Measurements from ENCODE around the gene VWC2L. TPM values are rescaled to one million over a fixed set of nuclear protein-coding genes. Genes with fewer than 3 reads are reported as not detected.

The VWC2L gene
- total RNA-seq, 1 donor from 2014 or later: not detected

- no peak overlapping the region for H3K4me3 ChIP-seq (ENCODE audit: low read depth, low read length)
- DNase-seq (ENCODE audit: low read depth): no peak
- no peak for TF ChIP-seq CTCF (conservative IDR thresholded peaks at IDR 0.05; ENCODE audit: low read depth, low read length)
Measured at GRCh38 chr2:214451516-214452275, 40.8 kb downstream of the VWC2L start.

GRCh38 chr2:214465363-214466146, 54.7 kb downstream of the VWC2L start:
- no peak for TF ChIP-seq CTCF (conservative IDR thresholded peaks at IDR 0.05; ENCODE audit: low read depth, low read length)

GRCh38 chr2:214469728-214470127, 58.9 kb downstream of the VWC2L start:
- no peak for DNase-seq (ENCODE audit: low read depth)
- no peak overlapping the region for H3K4me3 ChIP-seq (ENCODE audit: low read depth, low read length)
- TF ChIP-seq CTCF (conservative IDR thresholded peaks at IDR 0.05; ENCODE audit: low read depth, low read length): no peak

More at GRCh38 chr2:214465363-214466146, 54.7 kb downstream of the VWC2L start:
- peak; percentile 64 for DNase-seq (ENCODE audit: low read depth)
- no peak overlapping the region for H3K4me3 ChIP-seq (ENCODE audit: low read depth, low read length)

GRCh38 chr2:214471382-214471781, 60.5 kb downstream of the VWC2L start:
- no peak for DNase-seq (ENCODE audit: low read depth)
- H3K4me3 ChIP-seq (ENCODE audit: low read depth, low read length): no peak overlapping the region
- TF ChIP-seq CTCF (conservative IDR thresholded peaks at IDR 0.05; ENCODE audit: low read depth, low read length): no peak

- no peak overlapping the region for H3K4me3 ChIP-seq (ENCODE audit: low read depth, low read length)
- no peak for TF ChIP-seq CTCF (conservative IDR thresholded peaks at IDR 0.05; ENCODE audit: low read depth, low read length)
- DNase-seq (ENCODE audit: low read depth): no peak
Measured at GRCh38 chr2:214471990-214472389, 61.1 kb downstream of the VWC2L start.

- no peak for DNase-seq (ENCODE audit: low read depth)
- H3K4me3 ChIP-seq (ENCODE audit: low read depth, low read length): no peak overlapping the region
- no peak for TF ChIP-seq CTCF (conservative IDR thresholded peaks at IDR 0.05; ENCODE audit: low read depth, low read length)
Measured at GRCh38 chr2:214477305-214477704, 66.5 kb downstream of the VWC2L start.
